K562 (cell line): ENCODE data around the gene TRMT1L. TPM values are rescaled to one million over a fixed set of nuclear protein-coding genes. Genes with fewer than 3 reads are reported as not detected.

Source experiments
- BCOR ChIP-seq: fragments of 450-650 bp; IDR thresholded peaks from 2 replicates; pipeline ENCODE4 v1.6.1; 2016
- E2F5 ChIP-seq: sonication (generic); formaldehyde crosslinking; IDR thresholded peaks from 2 replicates; pipeline ENCODE4 v1.8.0; 2022; ENCODE audit warnings: mild to moderate bottlenecking, missing genetic modification reagents
- ELF2 ChIP-seq: fragments of 250-450 bp; sonication (Bioruptor Pico); IDR thresholded peaks from 2 replicates; pipeline ENCODE4 v1.5.0; 2021; ENCODE audit warnings: mild to moderate bottlenecking
- ETS2 ChIP-seq: IDR thresholded peaks from 2 replicates; pipeline ENCODE4 v1.6.1; 2016; ENCODE audit warnings: borderline replicate concordance, missing genetic modification characterization, mild to moderate bottlenecking, moderate library complexity, missing compliant biosample characterization; ENCODE audit not compliant: poor library complexity, severe bottlenecking
- GATAD2A ChIP-seq: fragments of 450-650 bp; IDR thresholded peaks from 2 replicates; pipeline ENCODE4 v1.6.1; 2017
- LCOR ChIP-seq: sonication (generic); formaldehyde crosslinking; IDR thresholded peaks from 2 replicates; pipeline ENCODE4 v1.8.0; 2022; ENCODE audit warnings: mild to moderate bottlenecking, missing genetic modification reagents
- MEF2D ChIP-seq: conservative IDR thresholded peaks from 2 replicates; pipeline ENCODE4 v1.6.1; 2016; ENCODE audit warnings: low read depth, missing genetic modification characterization, missing compliant biosample characterization
- NFATC3 ChIP-seq: fragments of 450-650 bp; IDR thresholded peaks from 2 replicates; pipeline ENCODE4 v1.6.1; 2017; ENCODE audit warnings: mild to moderate bottlenecking
- NR2F6 ChIP-seq: fragments of 450-650 bp; formaldehyde crosslinking; IDR thresholded peaks from 2 replicates; pipeline ENCODE4 v1.4.0; 2020; ENCODE audit warnings: mild to moderate bottlenecking
- PBX2 ChIP-seq, 2 experiments: IDR thresholded peaks in 1 of 2; conservative IDR thresholded peaks in 1 of 2; 2 replicates each; pipeline ENCODE4 v1.6.1; 2016; ENCODE audit warnings: low read depth in 2 of 2, mild to moderate bottlenecking in 1 of 2, missing compliant biosample characterization in 1 of 2, missing genetic modification characterization in 1 of 2, moderate library complexity in 1 of 2
- PHB2 ChIP-seq: fragments of 450-650 bp; IDR thresholded peaks from 2 replicates; pipeline ENCODE4 v1.6.1; 2017; ENCODE audit warnings: low read depth
- PHF8 ChIP-seq: fragments of 200-600 bp; sonication (generic); IDR thresholded peaks from 2 replicates; pipeline ENCODE4 v1.6.1; 2012; ENCODE audit warnings: mixed run types, mild to moderate bottlenecking, inconsistent platforms, low read length, moderate library complexity, borderline replicate concordance
- RB1 ChIP-seq: fragments of 450-650 bp; IDR thresholded peaks from 2 replicates; pipeline ENCODE4 v1.6.1; 2017; ENCODE audit warnings: low read depth, mild to moderate bottlenecking
- RBM22 ChIP-seq: fragments of 200-400 bp; formaldehyde crosslinking; IDR thresholded peaks from 2 replicates; pipeline ENCODE4 v1.6.1; 2018; ENCODE audit warnings: low read length, low read depth; ENCODE audit not compliant: poor library complexity, severe bottlenecking
- RFX5 ChIP-seq: IDR thresholded peaks from 2 replicates; pipeline ENCODE4 v1.6.1; 2011; ENCODE audit warnings: low read depth, mild to moderate bottlenecking, improper control_type of control experiment, low read length
- TAL1 ChIP-seq: fragments of 450-650 bp; IDR thresholded peaks from 2 replicates; pipeline ENCODE4 v1.6.1; 2016; ENCODE audit warnings: mild to moderate bottlenecking
- TBL1XR1 ChIP-seq, 2 experiments: IDR thresholded peaks; 2 replicates each; pipeline ENCODE4 v1.6.1; 2012; ENCODE audit warnings: improper control_type of control experiment in 2 of 2, low read length in 2 of 2, mild to moderate bottlenecking in 1 of 2
- ZBTB7A ChIP-seq: IDR thresholded peaks from 2 replicates; pipeline ENCODE4 v1.6.1; 2011; ENCODE audit warnings: low read depth, mild to moderate bottlenecking, low read length, moderate library complexity, borderline replicate concordance; ENCODE audit not compliant: control insufficient read depth
- ZFPM2 ChIP-seq: fragments of 250-450 bp; sonication (Bioruptor Pico); IDR thresholded peaks from 2 replicates; pipeline ENCODE4 v1.5.1; 2022; ENCODE audit warnings: mild to moderate bottlenecking
- ZMIZ1 ChIP-seq, 2 experiments: fragments of 150-350 bp in 1 of 2; IDR thresholded peaks; 2 replicates each; pipeline ENCODE4 v1.6.1; 2012 to 2016; ENCODE audit warnings: low read depth in 2 of 2, low read length in 2 of 2, mild to moderate bottlenecking in 1 of 2, moderate library complexity in 1 of 2
- polyA plus RNA-seq, 8 experiments: library from polyadenylated mRNA; depleted of rRNA in 4 of 8; stranded (reverse) in 5 of 8; unstranded in 3 of 8; fragments of >200 nt; fragmentation: Nextera tagmentation in 2 of 8; fragmentation: Illumina TruSeq in 1 of 8; extraction: Ambion mirVana in 2 of 8; extraction: Trizol in 1 of 8; gene quantifications; 2 replicates each; pipeline versions ENCODE4 v1.2.1 to v1.2.3, GENCODE V29; 2011 to 2014; ENCODE audit warnings: inconsistent platforms in 1 of 8, missing spikeins in 1 of 8
- total RNA-seq, 7 experiments: library from RNA; depleted of rRNA in 6 of 7; stranded (reverse); fragments of >200 nt in 6 of 7; fragmentation: Illumina TruSeq in 2 of 7; extraction: Trizol in 2 of 7; gene quantifications; 2 replicates each; pipeline versions ENCODE4 v1.2.1 to v1.2.3, GENCODE V29; 2011 to 2021; ENCODE audit warnings: low replicate concordance in 1 of 7

TRMT1L gene
- total and polyA plus RNA-seq, 9 of the 15 experiments (the other 6 are each of a cell fraction or from before 2014, with no cell fraction given) = 6.4 to 88.9 (median 32.9) TPM

GRCh38 chr1:185156288-185156853 is 382 bp downstream of the TRMT1L start (continued):
- TF ChIP-seq ZFPM2 = no peak
- no peak for TF ChIP-seq NFATC3
- TF ChIP-seq TBL1XR1 (IDR thresholded peaks at IDR 0.05; ENCODE audit: low read length in 2 of 2) = no peak
- peak; percentile 91; the same call in 1 of the 2 replicates for TF ChIP-seq LCOR
- 0 out of 2 replicates have a peak, but pooled peaks have one; percentile 5 for TF ChIP-seq BCOR
- no peak for TF ChIP-seq GATAD2A
- TF ChIP-seq ELF2 = no peak
- no peak for TF ChIP-seq PBX2 (CRISPR knock-in tag; IDR thresholded peaks at IDR 0.05; ENCODE audit: low read depth)
- TF ChIP-seq PBX2 (tag; conservative IDR thresholded peaks at IDR 0.05; ENCODE audit: low read depth) = no peak
- TF ChIP-seq TAL1 = no peak
- no peak for TF ChIP-seq RBM22
- peak; percentile 61; the same call in 1 of the 2 replicates for TF ChIP-seq ZBTB7A
- no peak for TF ChIP-seq RFX5
- no peak for TF ChIP-seq MEF2D (tag)
- TF ChIP-seq RB1 = 0 out of 2 replicates have a peak, but pooled peaks have one; percentile 9
- TF ChIP-seq NR2F6 (CRISPR knock-in tag) = no peak
- no peak for TF ChIP-seq PHB2
- no peak for TF ChIP-seq ETS2 (tag)
- 0 out of 2 replicates have a peak, but pooled peaks have one; percentile 3 for TF ChIP-seq E2F5
- no peak for TF ChIP-seq ZMIZ1 (IDR thresholded peaks at IDR 0.05; ENCODE audit: low read depth in 2 of 2, low read length in 2 of 2)
- peak; percentile 83; the same call in 1 of the 2 replicates for TF ChIP-seq PHF8
